HG03108 (cell line): ENCODE results near the gene NOS2.
"Not testable (repeated sequence)": the region's sequence is repeated elsewhere in the genome, so short reads cannot be mapped to it uniquely, and the experiment has no call there.

Source experiments
- ATAC-seq: cut with Tn5 transposase; IDR thresholded peaks from one replicate; pipeline ENCODE4 v1.9.1; 2021; ENCODE audit warnings: moderate library complexity; ENCODE audit not compliant: unreplicated experiment

Gene NOS2

DNA sequence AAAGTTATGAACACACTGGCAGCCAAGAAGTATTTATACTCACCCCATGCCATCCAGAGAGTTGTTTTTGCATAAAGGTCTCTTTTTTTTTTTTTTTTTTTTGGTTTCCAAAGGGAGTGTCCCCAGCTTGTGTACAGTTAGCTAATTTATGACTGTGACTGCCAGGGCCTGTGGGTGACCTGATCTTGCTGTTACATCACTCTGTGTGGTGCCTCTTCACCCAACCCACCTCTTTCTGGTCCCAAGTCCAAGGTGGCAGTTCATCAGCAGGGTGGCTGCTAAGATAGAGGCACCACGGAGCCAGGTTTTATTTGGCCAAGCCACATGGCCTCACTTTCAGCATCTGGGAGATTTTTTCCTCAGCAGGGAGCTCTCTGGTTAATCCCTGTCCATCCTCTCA is at the start of gene NOS2:
Gene NOS2 (minus strand): TSS at position 8 of the 400 bp plus-strand sequence. CDS start 1,720 bp downstream, outside the sequence.
- ATAC-seq: no peak

DNA sequence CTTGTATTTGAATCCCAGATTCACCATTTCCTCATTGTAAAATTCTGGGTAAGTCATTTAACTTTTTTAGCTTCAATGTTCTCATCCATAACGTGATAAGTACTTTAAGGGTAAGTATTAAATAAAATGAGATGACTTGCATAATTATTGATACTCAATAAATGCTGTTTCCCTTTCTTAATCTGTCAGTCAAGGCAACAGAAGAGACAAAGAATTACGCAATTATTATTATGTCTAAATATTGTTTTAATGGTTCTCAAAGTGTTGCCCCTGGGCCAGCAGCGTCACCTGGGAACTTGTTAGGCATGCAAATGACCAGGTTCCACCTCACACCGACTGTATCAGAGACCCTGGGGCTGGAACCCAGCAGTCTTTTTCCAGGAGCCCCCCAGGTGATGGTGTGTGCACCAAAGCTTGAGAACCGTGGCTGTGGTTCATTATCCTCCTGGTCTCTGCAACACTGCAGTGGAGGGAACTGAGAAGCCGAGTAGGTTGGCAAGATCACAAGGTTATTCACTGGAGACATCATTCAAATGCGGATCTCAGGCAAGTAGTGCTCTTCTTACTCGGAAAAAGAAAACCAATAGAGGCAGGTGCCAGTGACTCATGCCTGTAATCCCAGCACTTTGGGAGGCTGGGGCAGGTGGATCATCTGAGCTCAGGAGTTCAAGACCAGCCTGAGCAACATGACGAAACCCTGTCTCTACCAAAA is 49.3 kb upstream of the NOS2 start:
- ATAC-seq: no peak

DNA sequence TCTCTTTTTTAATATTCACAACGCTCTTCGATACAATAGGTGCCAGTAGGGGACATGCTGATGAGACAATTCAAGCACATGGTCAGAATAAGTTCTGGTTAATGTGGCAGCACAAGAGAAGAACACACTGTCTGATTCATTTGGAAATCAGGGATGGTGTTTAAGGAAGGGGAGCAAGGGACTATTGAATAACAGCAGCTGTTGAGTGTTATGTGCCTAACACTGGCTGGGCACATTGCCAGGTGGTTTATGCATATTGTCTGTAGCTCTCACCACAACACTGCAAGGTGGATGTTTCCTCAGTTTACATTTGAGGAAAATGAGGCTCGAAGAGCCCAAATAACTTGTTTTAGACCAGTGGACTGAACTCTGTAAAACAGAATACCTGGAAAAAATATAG is 48.6 kb upstream of the NOS2 start:
- ATAC-seq: no peak

DNA sequence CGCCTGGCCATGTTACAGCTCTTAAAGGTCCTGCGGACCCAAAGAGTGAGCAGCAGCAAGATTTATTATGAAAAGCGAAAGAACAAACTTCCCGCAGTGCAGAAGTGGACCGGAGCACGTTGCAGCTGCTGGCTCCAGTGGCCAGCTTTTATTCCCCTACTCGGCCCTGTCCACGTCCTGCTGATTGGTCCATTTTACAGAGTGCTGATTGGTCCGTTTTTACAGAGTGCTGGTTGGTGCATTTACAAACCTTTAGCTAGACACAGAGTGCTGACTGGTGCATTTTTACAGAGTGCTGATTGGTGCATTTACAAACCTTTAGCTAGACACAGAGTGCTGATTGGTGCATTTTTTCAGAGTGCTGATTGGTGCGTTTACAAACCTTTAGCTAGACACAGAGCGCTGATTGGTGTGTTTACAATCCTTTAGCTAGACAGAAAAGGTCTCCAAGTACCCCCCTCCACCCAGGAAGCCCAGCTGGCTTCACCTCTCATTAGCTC is 46.5 kb upstream of the NOS2 start:
- not testable (repeated sequence) for ATAC-seq

GRCh38 chr17:27846042-27846655 is 45.8 kb upstream of the NOS2 start:
- ATAC-seq: no peak

DNA sequence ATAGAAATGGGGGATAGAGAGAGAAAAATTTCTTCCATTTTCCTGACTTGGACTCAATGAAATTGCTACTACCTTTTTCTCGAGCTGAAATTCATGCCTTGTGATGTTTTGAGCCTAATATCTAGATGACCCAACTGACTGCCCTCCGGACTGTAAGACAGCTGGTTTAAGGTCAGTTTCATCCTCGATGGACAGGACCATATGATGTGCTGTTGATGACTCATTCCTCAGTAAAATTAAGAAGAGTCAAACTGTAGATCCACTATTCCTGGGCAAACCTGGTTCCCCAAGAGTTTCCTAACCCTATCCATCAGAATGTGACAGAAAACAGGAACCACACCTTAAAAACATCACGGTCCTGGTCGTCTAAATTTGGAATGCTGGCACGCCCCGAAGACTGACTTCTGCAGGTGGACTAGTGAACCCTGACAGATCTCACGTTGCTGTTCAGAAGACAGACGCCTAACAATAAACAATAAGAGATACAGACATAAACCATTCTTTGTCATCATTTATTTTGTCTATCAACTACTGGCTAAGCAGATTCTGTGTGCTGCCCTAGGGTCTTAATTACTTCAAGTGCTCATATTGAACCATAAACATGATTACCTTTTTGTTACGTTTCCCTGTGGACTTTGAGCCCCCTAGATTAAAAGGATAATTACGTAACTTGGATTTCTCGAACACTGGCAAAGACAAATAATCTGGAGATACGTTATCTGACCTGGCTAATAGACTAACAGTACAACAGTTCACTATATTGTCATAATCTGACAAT is 45.1 kb upstream of the NOS2 start:
- no peak for ATAC-seq

DNA sequence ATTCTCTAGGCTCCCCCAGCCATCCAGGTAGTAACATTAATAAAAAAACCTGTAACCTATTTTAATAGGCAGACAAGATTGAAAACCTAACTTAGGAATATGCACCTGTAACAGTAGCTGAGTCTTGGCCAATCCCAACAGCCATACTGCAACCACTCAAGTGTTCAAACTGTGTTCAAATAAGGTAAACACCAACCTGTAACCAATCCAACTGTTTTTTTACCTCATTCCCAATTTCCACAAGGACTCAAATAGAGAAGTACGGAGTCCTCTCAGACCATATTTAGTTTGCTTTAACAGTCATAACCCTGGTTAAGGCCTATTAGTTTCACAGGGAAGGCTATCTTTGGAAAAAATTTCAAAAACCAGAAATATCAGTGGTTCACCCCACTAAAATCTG is 40.4 kb upstream of the NOS2 start:
- no peak for ATAC-seq

DNA sequence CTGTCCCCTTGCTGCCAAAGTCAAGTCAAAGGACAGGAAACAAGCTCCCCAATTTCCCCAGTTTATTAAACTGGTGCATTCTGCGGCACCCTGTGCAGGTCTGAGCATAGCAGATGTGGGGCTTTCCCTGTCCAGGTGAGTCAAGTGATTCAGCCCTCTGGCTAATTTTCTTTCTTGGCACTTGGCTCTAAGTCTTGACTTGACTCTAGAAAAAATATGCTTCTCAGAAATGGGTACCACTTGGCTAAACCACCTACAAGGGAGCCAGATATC is 40.0 kb upstream of the NOS2 start:
- ATAC-seq: not testable (repeated sequence)

- not testable (repeated sequence) for ATAC-seq
Observed at GRCh38 chr17:27839571-27840405, 39.5 kb upstream of the NOS2 start.

GRCh38 chr17:27838607-27839006 is 38.3 kb upstream of the NOS2 start:
- ATAC-seq: not testable (repeated sequence)

GRCh38 chr17:27837769-27838168 is 37.4 kb upstream of the NOS2 start:
- ATAC-seq: not testable (repeated sequence)

DNA sequence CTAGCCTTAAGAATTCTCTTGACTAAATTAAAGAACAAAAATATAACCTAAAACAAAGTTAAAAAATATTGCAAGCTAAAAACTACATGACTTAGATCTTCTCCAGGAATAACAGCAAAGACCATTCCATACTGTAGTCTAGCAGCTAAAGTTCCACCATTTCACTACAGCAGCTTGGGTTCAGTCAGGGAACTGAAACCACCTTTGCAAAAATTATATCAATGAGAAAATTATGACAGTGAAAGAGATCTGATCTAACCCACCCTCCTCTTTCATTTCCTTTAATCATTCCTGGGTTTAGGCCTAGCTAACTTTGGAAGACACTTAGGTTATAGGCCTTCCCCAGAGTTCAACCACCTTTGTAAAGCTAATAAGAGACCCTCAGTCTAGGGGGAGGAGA is 36.3 kb upstream of the NOS2 start:
- ATAC-seq: no peak

- ATAC-seq: no peak
Observed at GRCh38 chr17:27834571-27834970, 34.2 kb upstream of the NOS2 start.

- no peak for ATAC-seq
Observed at GRCh38 chr17:27832831-27833230, 32.5 kb upstream of the NOS2 start.

DNA sequence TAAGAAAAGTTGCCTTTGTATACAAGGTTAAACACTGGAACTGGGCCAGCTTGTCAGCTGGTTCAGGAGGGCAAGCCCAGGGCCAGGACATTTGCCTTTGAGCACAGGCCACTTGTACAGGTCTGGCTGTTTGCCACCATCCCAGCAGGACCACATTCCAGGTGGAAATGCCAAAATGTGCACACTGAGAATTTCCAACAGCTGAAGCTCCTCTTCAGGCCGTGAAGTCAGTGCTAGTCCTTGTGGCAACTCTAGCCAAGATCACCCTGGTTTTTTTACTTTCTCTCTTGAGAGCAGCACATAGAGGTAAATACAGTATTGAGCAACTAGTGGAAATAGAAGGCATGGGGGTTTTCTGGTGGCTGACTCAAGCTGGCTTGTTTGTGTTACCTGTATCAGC is 29.6 kb upstream of the NOS2 start:
- ATAC-seq: not testable (repeated sequence)

- ATAC-seq: not testable (repeated sequence)
Observed at GRCh38 chr17:27829143-27829711, 28.9 kb upstream of the NOS2 start.

- ATAC-seq: no peak
Observed at GRCh38 chr17:27825459-27825858, 25.1 kb upstream of the NOS2 start.

DNA sequence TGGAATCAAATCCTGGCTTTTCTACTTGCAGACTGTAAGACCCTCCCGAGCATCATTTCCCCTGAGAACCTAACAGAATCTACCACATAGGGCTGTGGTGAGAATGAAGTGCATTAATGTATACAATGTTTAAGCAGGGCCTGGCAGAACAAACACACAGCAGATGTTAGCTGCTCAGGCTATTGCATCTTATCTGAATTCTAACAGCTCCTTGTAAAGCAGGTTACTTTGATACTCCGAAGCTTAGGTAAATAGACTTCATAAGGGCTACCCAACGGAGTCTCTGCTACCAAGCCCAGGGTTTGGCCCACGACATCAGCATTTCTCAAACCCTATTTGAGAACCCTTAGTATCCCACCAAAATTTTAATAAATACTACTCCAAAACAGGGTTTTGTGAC is 24.4 kb upstream of the NOS2 start:
- no peak for ATAC-seq

GRCh38 chr17:27824176-27824715 is 23.9 kb upstream of the NOS2 start:
- no peak for ATAC-seq

DNA sequence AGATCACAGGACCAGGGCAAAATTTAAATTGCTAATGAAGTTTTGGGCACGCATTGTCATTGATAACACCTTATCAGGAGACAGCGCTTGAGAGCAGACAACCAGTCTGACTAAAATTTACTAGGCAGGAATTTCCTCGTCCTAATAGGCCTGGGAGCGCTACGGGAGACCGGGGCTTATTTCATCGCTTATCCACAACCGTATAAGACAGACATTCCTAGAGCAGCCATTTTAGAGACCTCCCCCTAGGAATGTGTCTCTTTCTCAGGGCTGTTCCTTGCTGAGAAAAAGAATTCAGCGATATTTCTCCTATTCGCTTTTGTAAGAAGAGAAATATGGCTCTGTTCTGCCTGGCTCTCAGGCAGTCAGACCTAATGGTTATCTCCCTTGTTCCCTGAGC is 21.8 kb upstream of the NOS2 start:
- not testable (repeated sequence) for ATAC-seq
